Loucy (cell line): ENCODE data around the gene BFSP1.

Experiments used
- H2AFZ ChIP-seq: fragments of 200-600 bp; sonication (generic); 2 replicates; pipeline ENCODE4 v1.6.0; 2016; ENCODE audit warnings: antibody characterized with exemption, mild to moderate bottlenecking, low read length, moderate library complexity
- H3F3A ChIP-seq: fragments of 200-600 bp; 2 replicates; pipeline ENCODE4 v1.6.0; 2016; ENCODE audit warnings: antibody characterized with exemption, low read depth, mild to moderate bottlenecking
- H3K27me3 ChIP-seq: fragments of 200-600 bp; sonication (generic); 2 replicates; pipeline ENCODE4 v1.6.1; 2014; ENCODE audit warnings: low read length, mild to moderate bottlenecking; ENCODE audit not compliant: insufficient read depth, poor library complexity, severe bottlenecking
- H3K36me3 ChIP-seq: fragments of 200-600 bp; sonication (generic); 2 replicates; pipeline ENCODE4 v1.6.1; 2016; ENCODE audit warnings: low read length; ENCODE audit not compliant: insufficient read depth
- H3K4me1 ChIP-seq: fragments of 200-600 bp; sonication (generic); 2 replicates; pipeline ENCODE4 v1.5.1; 2014; ENCODE audit warnings: low read length, mild to moderate bottlenecking; ENCODE audit not compliant: insufficient read depth, poor library complexity, severe bottlenecking
- H3K4me2 ChIP-seq: fragments of 200-600 bp; sonication (generic); 2 replicates; pipeline ENCODE4 v1.6.0; 2014; ENCODE audit warnings: antibody characterized with exemption, low read length, low read depth, mild to moderate bottlenecking; ENCODE audit not compliant: poor library complexity, severe bottlenecking
- H3K4me3 ChIP-seq: fragments of 200-600 bp; sonication (generic); 2 replicates; pipeline ENCODE4 v1.5.1; 2014; ENCODE audit warnings: low read length, mild to moderate bottlenecking, mixed read lengths; ENCODE audit not compliant: poor library complexity, severe bottlenecking
- H3K79me2 ChIP-seq: fragments of 200-600 bp; sonication (generic); 2 replicates; pipeline ENCODE4 v1.6.1; 2014; ENCODE audit warnings: low read length; ENCODE audit not compliant: insufficient read depth
- H3K9ac ChIP-seq: fragments of 200-600 bp; sonication (generic); 2 replicates; pipeline ENCODE4 v1.6.0; 2014; ENCODE audit warnings: mild to moderate bottlenecking, low read depth, low read length, moderate library complexity; ENCODE audit not compliant: poor library complexity, severe bottlenecking
- H3K9me2 ChIP-seq: fragments of 200-600 bp; sonication (generic); replicated peaks from 2 replicates; pipeline ENCODE4 v1.6.1; 2016; ENCODE audit warnings: low read depth, low read length, mixed read lengths
- H3K9me3 ChIP-seq: fragments of 200-600 bp; sonication (generic); 2 replicates; pipeline ENCODE4 v1.6.1; 2014; ENCODE audit warnings: mild to moderate bottlenecking, antibody characterized with exemption, low read length, low read depth; ENCODE audit not compliant: insufficient read depth
- H4K20me1 ChIP-seq: fragments of 200-600 bp; sonication (generic); 2 replicates; pipeline ENCODE4 v1.6.0; 2014; ENCODE audit warnings: antibody characterized with exemption, low read length, mild to moderate bottlenecking; ENCODE audit not compliant: insufficient read depth, poor library complexity, severe bottlenecking
- EZH2phosphoT487 ChIP-seq: fragments of 200-600 bp; IDR thresholded peaks from 2 replicates; pipeline ENCODE4 v1.6.1; 2018; ENCODE audit warnings: antibody characterized with exemption, mild to moderate bottlenecking, moderate library complexity, borderline replicate concordance
- TF ChIP-seq, protein P1 (sequence below): fragments of 200-600 bp; sonication (generic); conservative IDR thresholded peaks from 2 replicates; pipeline ENCODE4 v1.5.1; 2014; ENCODE audit warnings: mild to moderate bottlenecking, antibody characterized with exemption, low read length

Gene BFSP1

GRCh38 chr20:17549131-17549530 lies 18.0 kb upstream of the BFSP1 start:
- Histone ChIP-seq H3K4me1 (no peaks in the 10 kb centered on the region), H3K27me3 (no peaks in the 10 kb centered on the region), H3K9me2 (no peaks in the 10 kb centered on the region), H3K4me2 (no peak overlapping the region), H4K20me1 (no peaks in the 10 kb centered on the region), H3K4me3 (no peak overlapping the region), H2AFZ (no peak overlapping the region), H3K36me3 (no peaks in the 10 kb centered on the region), H3K9ac (no peak overlapping the region), H3F3A (no peaks in the 10 kb centered on the region), H3K9me3 (no peaks in the 10 kb centered on the region), H3K79me2 (no peaks in the 10 kb centered on the region)
- no peak for TF ChIP-seq EZH2phosphoT487
- TF ChIP-seq, protein P1, sequence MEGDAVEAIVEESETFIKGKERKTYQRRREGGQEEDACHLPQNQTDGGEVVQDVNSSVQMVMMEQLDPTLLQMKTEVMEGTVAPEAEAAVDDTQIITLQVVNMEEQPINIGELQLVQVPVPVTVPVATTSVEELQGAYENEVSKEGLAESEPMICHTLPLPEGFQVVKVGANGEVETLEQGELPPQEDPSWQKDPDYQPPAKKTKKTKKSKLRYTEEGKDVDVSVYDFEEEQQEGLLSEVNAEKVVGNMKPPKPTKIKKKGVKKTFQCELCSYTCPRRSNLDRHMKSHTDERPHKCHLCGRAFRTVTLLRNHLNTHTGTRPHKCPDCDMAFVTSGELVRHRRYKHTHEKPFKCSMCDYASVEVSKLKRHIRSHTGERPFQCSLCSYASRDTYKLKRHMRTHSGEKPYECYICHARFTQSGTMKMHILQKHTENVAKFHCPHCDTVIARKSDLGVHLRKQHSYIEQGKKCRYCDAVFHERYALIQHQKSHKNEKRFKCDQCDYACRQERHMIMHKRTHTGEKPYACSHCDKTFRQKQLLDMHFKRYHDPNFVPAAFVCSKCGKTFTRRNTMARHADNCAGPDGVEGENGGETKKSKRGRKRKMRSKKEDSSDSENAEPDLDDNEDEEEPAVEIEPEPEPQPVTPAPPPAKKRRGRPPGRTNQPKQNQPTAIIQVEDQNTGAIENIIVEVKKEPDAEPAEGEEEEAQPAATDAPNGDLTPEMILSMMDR, result no peak

GRCh38 chr20:17545127-17545526 lies 13.9 kb upstream of the BFSP1 start:
- Histone ChIP-seq H3K9me3 (no peaks in the 10 kb centered on the region), H3K9ac (no peak overlapping the region), H3K4me3 (no peak overlapping the region), H3K27me3 (no peaks in the 10 kb centered on the region), H3K4me1 (no peaks in the 10 kb centered on the region), H3K4me2 (no peak overlapping the region), H3K9me2 (no peaks in the 10 kb centered on the region), H3K36me3 (no peaks in the 10 kb centered on the region), H3K79me2 (no peaks in the 10 kb centered on the region), H3F3A (no peaks in the 10 kb centered on the region), H2AFZ (no peak overlapping the region), H4K20me1 (no peaks in the 10 kb centered on the region)
- TF ChIP-seq, protein P1, result no peak
- no peak for TF ChIP-seq EZH2phosphoT487

DNA sequence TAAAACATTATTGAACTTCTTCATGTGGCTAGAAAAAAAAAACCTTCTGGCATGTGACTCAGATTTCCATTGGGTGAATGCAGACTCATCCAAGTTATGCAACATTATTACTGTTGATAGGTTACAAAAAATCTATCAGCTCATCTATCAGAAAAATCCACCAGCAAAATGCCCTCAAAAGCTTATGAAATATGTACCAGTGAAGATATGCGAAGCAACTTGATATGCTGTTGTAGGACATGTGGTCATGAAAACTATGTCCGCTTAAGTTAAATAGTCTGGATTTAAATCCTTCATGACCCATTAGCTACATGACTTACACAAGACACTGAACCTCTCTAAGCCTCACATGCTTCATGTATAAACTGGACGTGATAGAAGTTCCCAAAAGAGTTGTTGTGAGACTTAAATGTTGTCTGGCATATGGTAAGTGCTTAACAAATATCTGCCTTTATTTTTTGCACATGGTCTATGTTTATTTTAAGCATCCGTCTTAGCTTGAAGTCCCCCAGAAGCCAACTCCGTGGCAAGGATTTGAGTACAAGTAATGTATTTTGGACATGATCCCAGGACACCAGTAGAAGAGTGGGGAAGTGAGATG lies 12.5 kb upstream of the BFSP1 start:
- Histone ChIP-seq H3K4me2 (no peak overlapping the region), H3K4me1 (no peaks in the 10 kb centered on the region), H2AFZ (no peak overlapping the region), H3F3A (no peaks in the 10 kb centered on the region), H3K9ac (no peak overlapping the region), H4K20me1 (no peaks in the 10 kb centered on the region), H3K79me2 (no peaks in the 10 kb centered on the region), H3K36me3 (no peaks in the 10 kb centered on the region), H3K4me3 (no peak overlapping the region), H3K9me3 (no peaks in the 10 kb centered on the region), H3K9me2 (no peaks in the 10 kb centered on the region), H3K27me3 (no peaks in the 10 kb centered on the region)
- TF ChIP-seq EZH2phosphoT487, result no peak
- TF ChIP-seq, protein P1, result no peak
